Measurements from ENCODE around the gene SEMA4D.

DNA sequence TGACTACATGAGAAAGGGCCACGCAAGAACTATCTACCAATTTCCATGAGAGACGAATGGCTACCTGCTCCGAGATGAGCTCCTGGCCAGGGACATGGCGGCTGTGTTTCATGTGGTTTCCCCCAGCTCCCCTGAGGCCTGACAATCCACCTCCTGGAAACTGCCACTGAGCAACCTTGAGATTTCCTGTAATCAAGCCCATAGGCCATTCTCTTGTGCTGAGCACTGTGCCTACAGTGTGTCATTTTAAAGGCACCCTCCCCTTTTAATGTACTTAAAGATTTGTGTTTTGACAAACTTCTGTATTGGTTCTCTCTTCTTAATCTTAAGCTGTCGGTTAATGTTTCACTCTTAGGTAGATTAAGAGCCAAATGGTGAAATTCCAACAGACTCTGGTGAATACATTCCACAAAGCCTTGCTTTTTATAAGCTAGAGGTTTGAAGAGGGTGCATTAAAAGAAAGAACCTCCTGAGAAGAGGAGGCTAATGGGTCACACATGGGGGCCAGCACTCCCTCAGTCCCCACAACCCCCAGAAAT is 107.3 kb downstream of the SEMA4D start:
- TF ChIP-seq EP300 (IDR thresholded peaks at IDR 0.05) (no peak), POLR2A (IDR thresholded peaks at IDR 0.05) (no peak)
- TF ChIP-seq, protein P1, sequence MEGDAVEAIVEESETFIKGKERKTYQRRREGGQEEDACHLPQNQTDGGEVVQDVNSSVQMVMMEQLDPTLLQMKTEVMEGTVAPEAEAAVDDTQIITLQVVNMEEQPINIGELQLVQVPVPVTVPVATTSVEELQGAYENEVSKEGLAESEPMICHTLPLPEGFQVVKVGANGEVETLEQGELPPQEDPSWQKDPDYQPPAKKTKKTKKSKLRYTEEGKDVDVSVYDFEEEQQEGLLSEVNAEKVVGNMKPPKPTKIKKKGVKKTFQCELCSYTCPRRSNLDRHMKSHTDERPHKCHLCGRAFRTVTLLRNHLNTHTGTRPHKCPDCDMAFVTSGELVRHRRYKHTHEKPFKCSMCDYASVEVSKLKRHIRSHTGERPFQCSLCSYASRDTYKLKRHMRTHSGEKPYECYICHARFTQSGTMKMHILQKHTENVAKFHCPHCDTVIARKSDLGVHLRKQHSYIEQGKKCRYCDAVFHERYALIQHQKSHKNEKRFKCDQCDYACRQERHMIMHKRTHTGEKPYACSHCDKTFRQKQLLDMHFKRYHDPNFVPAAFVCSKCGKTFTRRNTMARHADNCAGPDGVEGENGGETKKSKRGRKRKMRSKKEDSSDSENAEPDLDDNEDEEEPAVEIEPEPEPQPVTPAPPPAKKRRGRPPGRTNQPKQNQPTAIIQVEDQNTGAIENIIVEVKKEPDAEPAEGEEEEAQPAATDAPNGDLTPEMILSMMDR (IDR thresholded peaks at IDR 0.05): no peak
